ENCODE measurements around the gene NPHP4. TPM values are rescaled to one million over a fixed set of nuclear protein-coding genes. Genes with fewer than 3 reads are reported as not detected.

NPHP4 gene
- total RNA-seq, 2 experiments from 2014 or later: 6.2 to 7.7 TPM

DNA sequence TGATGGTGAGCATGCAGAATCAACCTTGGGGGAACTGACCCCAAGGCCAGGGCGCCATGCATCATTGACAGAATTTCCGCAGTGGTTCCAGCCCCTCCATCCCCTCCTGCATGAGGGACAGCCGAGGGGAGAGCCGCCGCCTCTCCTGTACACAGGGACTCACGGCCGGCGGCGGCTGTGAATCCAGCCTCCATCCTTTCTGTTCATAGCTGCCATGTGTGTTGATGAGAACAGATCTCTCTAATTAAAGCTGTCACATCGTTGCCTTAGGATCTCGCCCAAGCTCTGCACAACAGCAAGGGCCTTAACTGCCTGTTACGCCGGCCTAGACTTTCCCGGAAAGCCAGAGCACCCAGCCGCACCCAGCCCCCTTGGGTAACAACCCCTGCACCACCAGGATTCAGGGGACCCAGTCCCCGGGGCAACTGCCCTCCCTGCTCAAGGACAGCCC, 151.6 kb downstream of the NPHP4 start:
- no peak for DNase-seq
- Mint-ChIP-seq H3K27ac (no peak overlapping the region), H3K9me3 (no peaks in the 10 kb centered on the region), H3K4me1 (ENCODE audit: low read depth) (no peaks in the 10 kb centered on the region), H3K4me3 (no peak overlapping the region), H3K36me3 (ENCODE audit: low read depth) (no peaks in the 10 kb centered on the region), H3K27me3 (peaks cover 5% of the 10 kb centered on the region)
- peaks cover 0 to 11% of the 10 kb centered on the region in 2 experiments for H3K9me3 ChIP-seq (ENCODE audit: control insufficient read depth in 1 of 2, insufficient read depth in 1 of 2, low read length in 2 of 2)
- POLR2A ChIA-PET: no interaction called here
- no peaks in the 10 kb centered on the region for H3K36me3 ChIP-seq (ENCODE audit: insufficient read depth, low read length)
- no peak overlapping the region for H3K27ac ChIP-seq (ENCODE audit: low read depth in 1 of 2, low read length in 2 of 2)
- no peak for ATAC-seq (ENCODE audit: poor library complexity)
- H3K4me3 ChIP-seq (ENCODE audit: low read length): no peak overlapping the region
- TF ChIP-seq, protein P1, sequence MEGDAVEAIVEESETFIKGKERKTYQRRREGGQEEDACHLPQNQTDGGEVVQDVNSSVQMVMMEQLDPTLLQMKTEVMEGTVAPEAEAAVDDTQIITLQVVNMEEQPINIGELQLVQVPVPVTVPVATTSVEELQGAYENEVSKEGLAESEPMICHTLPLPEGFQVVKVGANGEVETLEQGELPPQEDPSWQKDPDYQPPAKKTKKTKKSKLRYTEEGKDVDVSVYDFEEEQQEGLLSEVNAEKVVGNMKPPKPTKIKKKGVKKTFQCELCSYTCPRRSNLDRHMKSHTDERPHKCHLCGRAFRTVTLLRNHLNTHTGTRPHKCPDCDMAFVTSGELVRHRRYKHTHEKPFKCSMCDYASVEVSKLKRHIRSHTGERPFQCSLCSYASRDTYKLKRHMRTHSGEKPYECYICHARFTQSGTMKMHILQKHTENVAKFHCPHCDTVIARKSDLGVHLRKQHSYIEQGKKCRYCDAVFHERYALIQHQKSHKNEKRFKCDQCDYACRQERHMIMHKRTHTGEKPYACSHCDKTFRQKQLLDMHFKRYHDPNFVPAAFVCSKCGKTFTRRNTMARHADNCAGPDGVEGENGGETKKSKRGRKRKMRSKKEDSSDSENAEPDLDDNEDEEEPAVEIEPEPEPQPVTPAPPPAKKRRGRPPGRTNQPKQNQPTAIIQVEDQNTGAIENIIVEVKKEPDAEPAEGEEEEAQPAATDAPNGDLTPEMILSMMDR (IDR thresholded peaks at IDR 0.05): no peak
- no peaks in the 10 kb centered on the region for H3K4me1 ChIP-seq (ENCODE audit: insufficient read depth, low read length)
- intact Hi-C loops (cut with DNase I, micrococcal nuclease): no loop called here
- H3K27me3 ChIP-seq (ENCODE audit: control insufficient read depth in 1 of 2, insufficient read depth in 2 of 2, low read length in 2 of 2): peaks cover 0 to 3% of the 10 kb centered on the region in 2 experiments
- CTCF ChIA-PET: no interaction called here

DNA sequence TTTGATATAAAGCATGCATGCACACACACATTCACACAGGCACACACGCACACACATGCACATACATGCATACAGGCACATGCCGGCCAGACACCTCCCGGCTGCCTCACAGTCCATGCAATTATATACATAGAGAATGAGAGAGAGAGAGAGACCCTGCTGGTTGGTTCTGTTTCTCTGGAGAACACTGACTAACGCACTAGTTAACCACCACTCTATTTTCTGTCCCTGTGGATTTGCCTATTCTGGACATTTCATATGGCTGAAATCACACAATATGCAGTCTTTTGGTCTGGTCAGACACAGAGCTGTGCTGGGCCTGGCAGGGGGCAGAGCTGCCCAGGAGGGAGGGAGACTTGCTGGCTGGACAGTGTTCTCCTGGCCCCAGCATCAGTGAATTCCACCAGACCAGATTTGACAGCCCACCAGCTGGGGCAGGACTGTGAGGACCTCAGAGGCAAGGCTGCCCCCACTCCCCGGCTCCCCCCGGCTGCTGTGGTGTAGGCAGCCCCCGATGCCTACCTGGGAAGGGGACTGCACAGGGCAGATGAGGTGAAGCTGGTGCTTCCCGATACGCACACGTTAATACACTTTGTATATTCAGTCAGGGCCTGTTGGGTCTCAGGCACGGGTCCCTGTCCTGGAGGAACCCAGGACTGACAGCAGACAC, 152.2 kb downstream of the NPHP4 start:
- DNase-seq (no peak), ATAC-seq (ENCODE audit: poor library complexity) (no peak)
- Histone ChIP-seq H3K9me3 (ENCODE audit: control insufficient read depth in 1 of 2, insufficient read depth in 1 of 2, low read length in 2 of 2) (peaks cover 0 to 5% of the 10 kb centered on the region in 2 experiments), H3K4me3 (ENCODE audit: low read length) (no peak overlapping the region), H3K36me3 (ENCODE audit: insufficient read depth, low read length) (no peaks in the 10 kb centered on the region), H3K27ac (ENCODE audit: low read depth in 1 of 2, low read length in 2 of 2) (no peak overlapping the region), H3K27me3 (ENCODE audit: control insufficient read depth in 1 of 2, insufficient read depth in 2 of 2, low read length in 2 of 2) (peaks cover 0 to 3% of the 10 kb centered on the region in 2 experiments), H3K4me1 (ENCODE audit: insufficient read depth, low read length) (no peaks in the 10 kb centered on the region)
- Mint-ChIP-seq H3K9me3 (no peaks in the 10 kb centered on the region), H3K36me3 (ENCODE audit: low read depth) (no peaks in the 10 kb centered on the region), H3K27me3 (peaks cover 5% of the 10 kb centered on the region), H3K4me1 (ENCODE audit: low read depth) (no peaks in the 10 kb centered on the region), H3K27ac (no peak overlapping the region), H3K4me3 (no peak overlapping the region)
- ChIA-PET POLR2A (no interaction called here), CTCF (no interaction called here)
- TF ChIP-seq, protein P1 (IDR thresholded peaks at IDR 0.05): no peak
- intact Hi-C loops (cut with DNase I, micrococcal nuclease): no loop called here

DNA sequence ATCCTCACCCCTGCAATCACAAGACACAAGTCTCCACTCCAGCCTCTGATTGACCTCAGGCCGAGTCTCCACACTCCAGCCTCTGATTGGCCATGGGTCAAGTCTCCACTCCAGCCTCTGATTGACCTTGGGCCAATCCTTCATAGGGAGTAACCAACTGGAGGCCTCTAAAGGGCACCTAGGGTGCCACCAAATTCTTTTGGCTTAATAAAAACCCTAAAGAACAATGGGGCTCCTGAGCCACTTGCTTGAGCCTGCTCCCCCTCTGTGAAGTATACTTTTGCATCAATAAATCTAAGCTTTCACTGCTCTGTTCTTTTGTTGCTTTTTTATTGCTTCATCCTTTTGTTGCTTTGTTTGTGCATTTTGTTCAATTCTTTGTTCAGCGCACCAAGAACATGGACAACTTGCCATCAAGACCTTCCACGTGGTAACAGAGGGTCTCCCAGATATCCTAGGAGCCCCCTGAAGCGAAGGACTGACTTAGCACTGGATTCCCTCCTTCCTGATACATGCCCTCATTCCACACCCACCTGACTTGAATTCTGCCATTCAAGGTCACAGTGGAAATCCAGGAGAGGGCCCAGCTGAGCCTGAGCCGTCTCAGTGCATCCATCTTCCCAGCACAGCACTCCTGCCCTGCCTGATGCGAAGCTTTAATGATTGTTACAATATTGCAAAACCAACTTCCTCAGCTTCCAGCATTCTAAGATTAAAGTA, 152.9 kb downstream of the NPHP4 start:
- H3K4me3 Mint-ChIP-seq: no peak overlapping the region
- peaks cover 2 to 3% of the 10 kb centered on the region in 2 experiments for H3K27me3 ChIP-seq (ENCODE audit: control insufficient read depth in 1 of 2, insufficient read depth in 2 of 2, low read length in 2 of 2)
- no peak for DNase-seq
- no peak for ATAC-seq (ENCODE audit: poor library complexity)
- H3K36me3 Mint-ChIP-seq (ENCODE audit: low read depth): no peaks in the 10 kb centered on the region
- H3K9me3 ChIP-seq (ENCODE audit: control insufficient read depth in 1 of 2, insufficient read depth in 1 of 2, low read length in 2 of 2): peaks cover 0 to 4% of the 10 kb centered on the region in 2 experiments
- no peak overlapping the region for H3K27ac Mint-ChIP-seq
- no peaks in the 10 kb centered on the region for H3K4me1 ChIP-seq (ENCODE audit: insufficient read depth, low read length)
- H3K36me3 ChIP-seq (ENCODE audit: insufficient read depth, low read length): no peaks in the 10 kb centered on the region
- H3K4me1 Mint-ChIP-seq (ENCODE audit: low read depth): no peaks in the 10 kb centered on the region
- CTCF ChIA-PET: no interaction called here
- intact Hi-C loops (cut with DNase I, micrococcal nuclease): no loop called here
- no peak overlapping the region for H3K27ac ChIP-seq (ENCODE audit: low read depth in 1 of 2, low read length in 2 of 2)
- POLR2A ChIA-PET: no interaction called here
- H3K4me3 ChIP-seq (ENCODE audit: low read length): no peak overlapping the region
- no peaks in the 10 kb centered on the region for H3K9me3 Mint-ChIP-seq
- TF ChIP-seq, protein P1 (IDR thresholded peaks at IDR 0.05): no peak
- peaks cover 5% of the 10 kb centered on the region for H3K27me3 Mint-ChIP-seq

Data from CD4-positive, alpha-beta T cell (primary cell).